ENCODE measurements around the gene MAPRE3. TPM values are rescaled to one million over a fixed set of nuclear protein-coding genes. Genes with fewer than 3 reads are reported as not detected.

MAPRE3 gene
- total and polyA plus RNA-seq, 2 donors (not counting 3 experiments of a cell fraction or from before 2014, with no cell fraction given) = 4.4 to 6.1 TPM

- TF ChIP-seq POLR2AphosphoS5 (IDR thresholded peaks at IDR 0.05; ENCODE audit: insufficient read depth, low read depth, low read length) (no peak), FOS (IDR thresholded peaks at IDR 0.05; ENCODE audit: borderline replicate concordance, insufficient read depth, low read length) (no peak), CTCF (IDR thresholded peaks at IDR 0.05; ENCODE audit: extremely low read depth in 1 of 2, insufficient read depth in 1 of 2, low read depth in 1 of 2, low read length in 2 of 2) (no peak), GATA2 (IDR thresholded peaks at IDR 0.05; ENCODE audit: insufficient read depth, insufficient read length, low read depth, low read length) (no peak), MYC (IDR thresholded peaks at IDR 0.05; ENCODE audit: low read depth, low read length) (no peak), POLR2A (IDR thresholded peaks at IDR 0.05; ENCODE audit: low read depth, low read length) (no peak), JUN (IDR thresholded peaks at IDR 0.05; ENCODE audit: borderline replicate concordance, insufficient read depth, insufficient read length, low read depth) (no peak), EZH2 (IDR thresholded peaks at IDR 0.05; ENCODE audit: borderline replicate concordance, low read depth, low read length, severe bottlenecking) (no peak)
- TF ChIP-seq, protein P1, sequence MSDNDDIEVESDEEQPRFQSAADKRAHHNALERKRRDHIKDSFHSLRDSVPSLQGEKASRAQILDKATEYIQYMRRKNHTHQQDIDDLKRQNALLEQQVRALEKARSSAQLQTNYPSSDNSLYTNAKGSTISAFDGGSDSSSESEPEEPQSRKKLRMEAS (IDR thresholded peaks at IDR 0.05; ENCODE audit: insufficient read depth, insufficient read length) = no peak
- Histone ChIP-seq H2AFZ (ENCODE audit: low read depth, low read length) (no peak overlapping the region), H3K27ac (ENCODE audit: insufficient read depth, low read depth, low read length) (no peak overlapping the region), H3K79me2 (ENCODE audit: control insufficient read depth, insufficient read depth, low read length) (no peaks in the 10 kb centered on the region), H3K9ac (replicated peaks; ENCODE audit: extremely low read depth, insufficient read depth, low read length) (no peak overlapping the region), H3K9me3 (replicated peaks; ENCODE audit: control insufficient read depth, insufficient read depth, low read length) (no peaks in the 10 kb centered on the region), H3K4me2 (ENCODE audit: insufficient read depth, low read length) (no peak overlapping the region), H3K4me1 (ENCODE audit: control insufficient read depth, extremely low read depth, insufficient read depth, low read length) (no peaks in the 10 kb centered on the region), H3K4me3 (replicated peaks in 1 of 3; ENCODE audit: insufficient read depth in 1 of 3, low read depth in 1 of 3, low read length in 3 of 3) (no peak overlapping the region), H3K27me3 (ENCODE audit: control insufficient read depth in 2 of 2, insufficient read depth in 2 of 2, low read length in 2 of 2) (peaks cover under 1 to 2% of the 10 kb centered on the region in 2 experiments), H3K9me1 (replicated peaks; ENCODE audit: control insufficient read depth, extremely low read depth, insufficient read depth, low read length) (no peaks in the 10 kb centered on the region), H4K20me1 (replicated peaks; ENCODE audit: control insufficient read depth, extremely low read depth, insufficient read depth, low read length) (no peaks in the 10 kb centered on the region), H3K36me3 (ENCODE audit: control insufficient read depth in 2 of 2, extremely low read depth in 1 of 2, insufficient read depth in 2 of 2, low read length in 2 of 2) (no peaks in the 10 kb centered on the region)
- ChIA-PET CTCF (interaction anchor here (2.2 to 3.3 kb wide), 2 partner anchors 9 to 88 kb away, joined by 7 to 18 read pairs; no protein-coding TSS in a partner anchor), POLR2A (no interaction called here)
- dilution Hi-C loops (cut with MboI; ENCODE audit: extremely low pct_ligation_motif_present, low sequenced_read_pairs) = no loop called here
- no TSS peak for BruUV-seq (replicated peaks)
- FAIRE-seq = no peak
- no peak for DNase-seq (ENCODE audit: low read depth, low spot score)
- intact Hi-C loops (cut with micrococcal nuclease) = no loop called here
These were observed 36.1 kb upstream of the MAPRE3 start for GRCh38 chr2:26934335-26934724.

Data from endothelial cell of umbilical vein (primary cell).